WI38 (cell line): ENCODE data around the gene LPAR2.
"Not testable (repeated sequence)": the region's sequence is repeated elsewhere in the genome, so short reads cannot be mapped to it uniquely, and the experiment has no call there.

Experiments
- H3K4me3 ChIP-seq: 2 replicates; pipeline ENCODE4 v1.5.1; 2011; ENCODE audit warnings: low read depth, mild to moderate bottlenecking, control low read depth, low read length
- CTCF ChIP-seq: IDR thresholded peaks from 2 replicates; pipeline ENCODE4 v1.5.1; 2012; ENCODE audit warnings: low read depth, mild to moderate bottlenecking, control low read depth, low read length

Gene LPAR2

GRCh38 chr19:19627621-19628500 lies at the start of gene LPAR2:
LPAR2 (minus strand) TSS chr19:19628220; CDS start chr19:19627275, 945 bp downstream.
- no peak within 1 kb of the TSS for H3K4me3 ChIP-seq
- TF ChIP-seq CTCF = no peak

GRCh38 chr19:19677579-19677978 lies 49.6 kb upstream of the LPAR2 start:
- TF ChIP-seq CTCF = no peak
- no peak overlapping the region for H3K4me3 ChIP-seq

- no peak for TF ChIP-seq CTCF
- no peak overlapping the region for H3K4me3 ChIP-seq
Measured at GRCh38 chr19:19674315-19674714, 46.3 kb upstream of the LPAR2 start.

GRCh38 chr19:19672816-19673215 lies 44.8 kb upstream of the LPAR2 start:
- TF ChIP-seq CTCF = no peak
- H3K4me3 ChIP-seq = no peak overlapping the region

- peak overlapping the region; percentile 90; the same call in 1 of the 2 replicates for H3K4me3 ChIP-seq
- TF ChIP-seq CTCF = no peak
Measured at GRCh38 chr19:19670070-19670551, 42.1 kb upstream of the LPAR2 start.

GRCh38 chr19:19668230-19669012 lies 40.4 kb upstream of the LPAR2 start, which contains the start of gene ZNF101:
ZNF101 (plus strand) TSS chr19:19668839; CDS start chr19:19668964, 125 bp downstream.
- TF ChIP-seq CTCF = no peak
- peak within 1 kb of the TSS; percentile 90 for H3K4me3 ChIP-seq

GRCh38 chr19:19665420-19665948 lies 37.5 kb upstream of the LPAR2 start:
- H3K4me3 ChIP-seq = not testable (repeated sequence)
